GM20431 (cell line): ENCODE data around the gene ISG20L2.

Source experiments
- in situ Hi-C: fragments of 300-500 bp; cut with MseI, MboI; formaldehyde crosslinking; loops from one replicate; pipeline ENCODE4 v1.15.0; 2020; ENCODE audit warnings: low sequenced_read_pairs; ENCODE audit not compliant: unreplicated experiment

ISG20L2 gene

DNA sequence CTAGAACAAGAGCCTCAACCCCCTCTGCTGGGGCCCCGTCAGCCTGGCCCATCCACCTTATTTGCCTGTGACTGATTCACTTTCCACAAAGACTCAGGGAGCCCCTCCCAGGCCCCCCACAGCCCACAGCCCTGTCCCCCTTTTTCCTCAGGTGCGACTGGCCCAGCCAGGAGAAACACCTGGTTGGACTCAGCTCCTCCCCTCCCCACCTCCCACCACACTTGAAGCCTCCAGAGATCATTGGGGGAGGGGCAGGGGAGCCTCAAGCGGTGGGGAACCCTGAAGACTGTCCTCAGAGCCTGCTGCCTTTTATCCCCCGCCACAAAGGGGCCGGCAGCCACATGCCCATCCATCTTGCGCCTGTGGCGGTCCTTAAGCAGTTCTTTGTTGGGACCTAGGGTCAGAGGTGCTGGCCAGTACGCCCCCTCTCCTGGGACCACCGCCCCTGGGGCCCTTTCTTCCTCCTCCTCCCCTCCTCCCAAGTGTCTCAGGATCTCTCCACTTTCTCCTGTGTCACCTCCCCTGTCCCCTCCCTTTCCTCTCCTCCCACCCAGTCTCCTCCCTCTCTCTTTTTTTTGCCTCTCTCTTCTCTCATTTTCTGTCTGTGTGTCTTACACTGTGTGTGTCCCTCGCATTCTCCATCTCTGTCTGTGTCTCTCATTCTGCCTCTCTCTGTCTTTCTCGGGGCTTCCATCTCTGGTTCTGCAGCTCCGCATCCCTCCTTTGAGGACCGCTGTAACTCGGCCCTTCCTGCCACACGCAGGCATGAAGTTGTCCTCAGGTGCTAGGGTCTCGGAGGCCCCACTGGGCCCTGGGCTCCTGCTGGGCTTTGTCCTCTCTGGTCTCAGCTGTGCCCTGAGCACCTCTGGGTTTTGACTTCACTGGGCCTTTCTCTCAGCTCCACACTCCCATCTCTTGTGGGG is 35.4 kb downstream of the ISG20L2 start:
- in situ Hi-C loops, result no loop called here

DNA sequence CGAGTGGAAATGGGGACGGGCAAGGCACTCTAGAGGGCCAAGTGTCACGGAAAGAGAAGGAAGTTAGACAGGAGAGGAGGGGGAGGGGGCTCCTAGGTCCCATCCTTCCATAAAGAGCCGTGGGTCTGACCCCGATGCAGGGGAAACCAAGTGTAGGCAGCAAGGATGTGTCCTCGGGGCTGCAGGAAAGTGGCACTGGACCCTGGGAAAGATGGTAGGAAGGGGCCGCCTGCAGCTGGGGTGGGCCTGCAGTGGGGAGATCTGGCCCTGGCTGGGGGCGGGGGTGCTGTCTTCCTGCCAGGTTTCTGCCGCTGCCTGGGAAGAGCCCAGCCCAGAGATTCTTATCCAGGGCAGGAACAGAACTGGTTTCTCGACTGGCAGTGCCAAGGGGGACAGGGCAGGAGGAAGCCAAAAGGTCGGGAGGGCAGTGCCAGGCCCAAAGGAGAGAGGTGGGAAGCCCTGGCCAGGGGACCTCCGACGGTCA is 36.1 kb downstream of the ISG20L2 start:
- in situ Hi-C loops, result no loop called here

DNA sequence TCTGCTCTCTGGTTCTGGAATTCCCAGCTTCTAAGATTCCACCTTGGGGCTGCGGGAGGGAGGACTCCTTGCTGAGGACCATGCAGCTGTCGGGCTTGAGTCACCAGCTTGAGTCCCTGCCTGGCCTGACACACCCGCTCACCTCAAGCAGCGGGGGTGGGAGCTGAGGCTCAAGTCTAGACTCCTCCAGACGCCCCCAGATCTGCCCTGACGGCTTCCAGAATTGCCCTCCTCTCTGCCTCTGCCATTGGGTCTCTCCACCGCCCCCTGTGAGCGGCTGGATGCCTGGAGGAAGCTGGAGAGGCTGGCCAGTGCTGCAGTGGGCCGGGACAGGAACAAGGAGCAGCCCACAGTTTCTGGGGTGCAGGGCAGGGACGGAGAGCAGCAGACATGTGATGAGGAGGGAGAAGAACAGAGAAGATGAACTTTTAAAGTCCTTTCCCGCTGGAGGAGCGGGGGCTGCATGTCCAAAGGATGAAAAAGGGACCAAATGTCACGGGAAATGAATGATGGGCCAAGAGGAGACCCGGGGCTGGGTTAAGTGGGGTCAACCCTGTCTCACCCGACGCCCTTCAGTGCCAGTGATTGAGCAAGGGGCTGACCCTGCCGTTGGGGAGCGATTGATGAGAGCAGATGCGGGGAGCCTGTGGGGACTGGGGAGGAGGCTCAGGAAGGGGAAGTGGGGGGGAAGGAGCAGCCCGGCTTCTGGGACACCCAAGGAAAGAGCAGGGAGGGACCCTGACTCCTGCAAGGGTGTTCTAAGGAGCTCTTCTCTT is 36.7 kb downstream of the ISG20L2 start:
- in situ Hi-C loops, result no loop called here

DNA sequence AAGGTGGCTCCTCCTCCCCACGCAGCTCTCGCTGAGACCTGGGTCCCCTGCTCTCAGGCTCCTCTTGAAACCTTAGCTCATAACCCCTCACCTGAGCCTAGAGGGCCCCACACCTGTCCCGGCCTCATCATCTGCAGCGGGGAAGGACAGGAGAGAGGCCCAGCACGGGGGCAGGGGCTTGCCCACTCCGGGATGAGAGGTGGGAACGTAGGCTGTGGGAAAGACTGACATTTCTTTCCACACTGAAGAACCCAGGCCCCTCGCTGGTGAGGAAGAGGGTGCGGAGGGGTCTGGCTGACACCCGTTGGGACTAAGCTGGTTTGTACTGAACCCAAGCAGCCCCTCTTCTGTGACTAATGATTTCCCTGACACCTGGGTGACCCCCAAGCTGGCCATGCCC is 37.4 kb downstream of the ISG20L2 start:
- in situ Hi-C loops, result no loop called here

DNA sequence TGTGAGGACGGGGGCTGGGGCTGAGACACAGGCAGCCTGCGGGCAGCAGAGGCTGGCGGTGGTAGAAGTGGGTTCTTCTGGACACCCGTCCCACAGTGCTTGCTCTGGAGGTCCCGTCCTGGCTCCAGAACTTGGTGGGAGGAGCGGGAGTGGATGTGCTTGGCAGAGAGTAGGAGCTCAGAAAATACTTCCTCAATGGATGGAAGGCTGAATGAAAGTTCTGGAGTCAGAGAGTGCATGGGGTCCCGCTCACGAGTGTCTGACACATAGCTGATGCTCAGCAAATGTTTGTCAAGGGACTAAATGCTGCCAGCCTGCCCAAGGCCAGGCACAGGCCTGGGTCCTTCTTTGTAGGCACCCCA is 37.9 kb downstream of the ISG20L2 start:
- in situ Hi-C loops, result no loop called here

DNA sequence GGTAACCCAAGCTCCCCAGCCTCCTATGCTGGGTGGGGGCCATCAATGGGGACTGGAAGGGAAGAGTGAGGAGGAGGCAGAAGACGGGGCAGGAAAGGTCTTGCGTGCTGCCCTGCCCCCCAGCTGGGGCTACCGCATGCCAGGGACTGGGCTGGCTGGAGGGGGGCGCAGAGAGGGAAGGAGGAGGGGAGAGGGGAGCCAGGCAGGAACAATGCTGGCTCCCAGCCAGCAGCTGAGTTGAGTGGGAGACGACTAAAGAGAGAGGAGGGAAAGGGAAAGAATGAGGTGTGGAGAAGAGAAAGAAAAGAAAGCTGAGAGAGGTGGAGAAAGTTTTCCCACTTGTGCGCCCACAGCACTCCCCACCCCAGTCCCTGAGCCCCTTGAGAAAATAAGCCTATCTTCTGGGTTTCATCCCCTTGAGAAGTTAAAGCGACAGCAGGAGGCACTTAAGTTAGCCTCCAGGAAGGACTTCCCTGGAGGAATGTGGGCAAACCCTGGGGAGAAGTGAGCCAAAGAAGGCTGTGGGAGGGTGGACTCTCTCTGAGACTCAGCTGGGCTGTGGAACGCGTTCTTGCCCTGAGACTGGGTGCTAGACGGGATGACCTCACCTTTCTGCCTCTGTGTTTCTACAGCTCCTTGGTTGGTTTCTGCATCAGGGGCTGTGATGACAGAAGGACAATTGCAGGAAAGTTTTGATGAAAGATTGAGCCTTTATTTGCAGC is 38.5 kb downstream of the ISG20L2 start:
- in situ Hi-C loops, result no loop called here

DNA sequence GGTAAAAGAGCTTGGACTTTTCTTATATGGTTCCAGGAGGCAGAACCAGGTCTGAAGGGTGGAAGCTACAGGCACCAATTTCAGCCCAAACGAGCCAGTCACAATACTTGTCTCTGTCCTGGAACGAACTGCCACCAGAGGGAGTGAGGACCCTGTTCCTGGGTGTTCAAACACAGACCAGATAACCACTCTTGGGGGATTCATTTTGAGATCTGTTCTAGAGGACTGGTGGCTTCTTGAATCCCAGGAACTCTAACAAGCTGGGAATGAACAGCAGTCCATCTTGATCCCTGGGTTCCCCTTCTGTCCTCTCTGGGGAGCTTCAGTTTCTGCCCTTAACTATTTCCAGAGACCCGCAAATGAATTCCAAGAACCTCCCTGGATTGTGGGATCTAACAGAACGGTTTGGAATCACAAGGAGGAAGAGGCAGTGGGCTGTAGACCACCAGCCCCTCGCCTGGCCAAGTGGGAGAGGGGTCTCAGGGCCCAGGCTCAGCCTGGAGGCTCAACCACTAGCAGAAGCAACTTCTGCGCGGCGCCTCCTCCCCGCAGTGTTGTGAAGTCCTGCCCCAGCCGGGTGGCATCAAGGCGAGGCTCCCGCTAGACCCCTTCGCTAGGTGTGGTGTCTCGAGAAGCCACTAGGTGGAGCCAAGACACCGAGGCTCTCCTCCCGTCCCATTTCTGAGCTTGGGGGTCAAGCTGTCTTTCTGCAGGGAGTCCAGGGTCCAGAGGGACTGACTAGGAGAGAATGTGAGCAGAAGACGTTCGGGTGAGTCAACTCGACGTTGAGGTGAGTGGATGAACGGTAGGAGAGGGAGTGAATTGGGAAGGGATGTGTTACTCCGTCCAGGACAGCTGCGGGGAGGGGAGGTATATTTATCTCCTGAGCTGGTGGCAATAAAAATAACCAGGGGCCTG is 39.3 kb downstream of the ISG20L2 start:
- in situ Hi-C loops, result no loop called here

DNA sequence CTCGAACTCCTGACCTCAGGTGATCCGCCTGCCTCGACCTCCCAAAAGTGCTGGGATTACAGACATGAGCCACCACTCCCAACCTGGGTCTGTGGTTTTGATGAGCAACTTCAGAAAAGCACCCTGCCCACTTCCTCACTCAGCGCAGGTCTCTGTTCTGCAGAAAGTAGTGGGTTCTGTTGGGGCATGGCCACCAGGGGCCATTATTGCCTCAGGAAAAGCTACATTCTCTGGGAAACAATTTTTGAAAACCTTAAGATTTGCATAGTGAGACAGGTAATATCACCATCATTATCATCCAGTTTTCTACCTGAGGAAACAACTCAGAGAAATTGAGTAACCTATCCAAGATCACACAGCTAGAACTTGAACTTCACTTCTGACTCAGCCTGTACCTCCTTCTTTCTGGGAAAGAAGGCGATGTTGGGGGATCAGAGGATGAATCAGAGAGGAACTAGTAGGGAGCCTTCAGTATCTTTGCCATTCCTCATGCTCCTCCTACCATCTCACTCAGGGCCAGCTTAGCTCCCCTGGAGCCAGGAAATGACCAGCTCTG is 44.3 kb downstream of the ISG20L2 start:
- in situ Hi-C loops, result no loop called here

DNA sequence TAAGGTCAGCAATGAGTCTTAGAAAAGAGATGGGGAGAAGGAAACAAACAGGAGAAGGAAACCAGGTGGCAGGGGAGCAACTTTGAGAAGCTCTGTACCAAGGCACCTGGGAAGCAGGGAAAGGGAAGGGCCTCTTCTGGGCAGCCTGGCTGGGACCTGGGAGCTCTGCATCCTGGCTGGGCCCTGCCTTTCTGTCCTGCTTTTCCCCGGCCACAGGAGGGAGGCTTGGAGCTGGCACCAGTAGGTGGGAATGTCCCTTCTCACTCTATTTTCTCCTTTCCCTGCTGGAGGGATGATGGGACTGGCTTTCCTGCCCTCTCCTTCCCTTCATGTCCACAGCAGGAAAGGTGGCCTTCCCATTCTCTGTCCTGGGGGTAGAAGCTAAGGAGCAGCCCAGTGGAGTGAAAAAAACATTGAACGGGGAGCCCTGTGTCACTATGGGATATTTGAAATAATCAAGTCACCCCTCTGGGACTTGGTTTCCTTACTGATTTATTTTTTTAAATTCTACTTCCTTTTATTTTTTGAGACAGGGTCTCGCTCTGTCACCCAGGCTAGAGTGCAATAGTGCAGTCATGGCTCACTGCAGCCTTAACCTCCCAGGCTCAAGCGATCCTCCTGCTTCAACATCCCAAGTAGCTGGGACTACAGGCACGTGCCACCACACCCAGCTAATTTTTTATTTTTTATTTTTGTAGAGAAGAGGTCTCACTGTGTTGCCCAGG is 46.2 kb downstream of the ISG20L2 start:
- in situ Hi-C loops, result no loop called here

DNA sequence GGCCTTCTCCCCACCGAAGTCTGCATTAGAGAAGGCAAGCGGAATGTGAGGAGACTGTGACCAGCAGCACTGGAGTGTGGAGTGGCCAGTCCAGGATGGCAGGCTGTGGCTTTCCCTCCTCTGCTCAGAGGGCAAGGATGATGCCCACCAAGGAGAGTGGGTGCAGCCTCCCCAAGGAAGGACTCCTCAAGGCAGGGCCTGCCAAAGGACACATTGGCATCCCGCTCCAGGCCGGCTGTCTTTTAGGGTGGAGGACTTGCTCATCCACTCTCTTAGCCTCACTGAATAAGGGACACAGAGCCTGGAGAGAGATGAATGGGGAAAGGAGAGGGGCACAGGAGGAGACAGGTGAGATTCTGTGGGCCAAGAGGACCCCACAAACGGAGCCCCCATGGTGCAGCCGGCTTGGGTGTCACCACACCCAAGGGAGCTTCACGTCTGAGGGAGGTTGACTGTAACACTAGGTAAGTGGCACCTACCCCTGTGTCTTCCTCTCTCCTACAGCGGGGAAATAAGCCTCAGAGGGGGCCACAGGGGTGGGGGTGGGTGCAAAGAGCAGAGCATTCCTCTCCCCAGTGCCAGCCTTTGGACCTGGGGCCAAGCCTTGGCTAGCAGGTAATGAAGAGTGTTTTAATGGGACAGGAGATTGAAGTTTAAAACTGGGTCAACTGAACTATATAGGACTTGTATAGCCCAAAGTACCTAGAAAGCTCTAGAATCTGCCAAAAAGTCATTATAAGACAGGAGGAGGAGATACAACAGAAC is 47.2 kb downstream of the ISG20L2 start:
- in situ Hi-C loops, result no loop called here

DNA sequence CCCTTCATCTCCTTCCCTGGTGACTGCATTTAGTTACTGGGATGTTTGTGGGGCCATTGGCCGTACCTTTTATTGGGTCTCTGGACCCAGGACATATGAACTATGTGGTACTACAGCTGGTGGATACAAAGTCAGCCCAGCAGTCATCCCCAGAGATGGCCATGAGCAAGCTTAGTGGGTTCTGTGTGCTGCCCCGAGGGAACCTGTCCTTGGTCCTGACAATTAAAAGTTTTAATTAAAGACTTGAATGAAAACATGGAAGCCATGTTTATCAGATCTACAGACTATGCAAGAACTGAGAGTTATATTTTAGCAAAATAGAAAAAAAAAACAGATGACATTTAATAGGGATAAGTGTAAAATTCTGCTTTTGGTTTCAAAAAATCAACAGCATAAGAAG is 48.5 kb downstream of the ISG20L2 start:
- in situ Hi-C loops, result no loop called here

DNA sequence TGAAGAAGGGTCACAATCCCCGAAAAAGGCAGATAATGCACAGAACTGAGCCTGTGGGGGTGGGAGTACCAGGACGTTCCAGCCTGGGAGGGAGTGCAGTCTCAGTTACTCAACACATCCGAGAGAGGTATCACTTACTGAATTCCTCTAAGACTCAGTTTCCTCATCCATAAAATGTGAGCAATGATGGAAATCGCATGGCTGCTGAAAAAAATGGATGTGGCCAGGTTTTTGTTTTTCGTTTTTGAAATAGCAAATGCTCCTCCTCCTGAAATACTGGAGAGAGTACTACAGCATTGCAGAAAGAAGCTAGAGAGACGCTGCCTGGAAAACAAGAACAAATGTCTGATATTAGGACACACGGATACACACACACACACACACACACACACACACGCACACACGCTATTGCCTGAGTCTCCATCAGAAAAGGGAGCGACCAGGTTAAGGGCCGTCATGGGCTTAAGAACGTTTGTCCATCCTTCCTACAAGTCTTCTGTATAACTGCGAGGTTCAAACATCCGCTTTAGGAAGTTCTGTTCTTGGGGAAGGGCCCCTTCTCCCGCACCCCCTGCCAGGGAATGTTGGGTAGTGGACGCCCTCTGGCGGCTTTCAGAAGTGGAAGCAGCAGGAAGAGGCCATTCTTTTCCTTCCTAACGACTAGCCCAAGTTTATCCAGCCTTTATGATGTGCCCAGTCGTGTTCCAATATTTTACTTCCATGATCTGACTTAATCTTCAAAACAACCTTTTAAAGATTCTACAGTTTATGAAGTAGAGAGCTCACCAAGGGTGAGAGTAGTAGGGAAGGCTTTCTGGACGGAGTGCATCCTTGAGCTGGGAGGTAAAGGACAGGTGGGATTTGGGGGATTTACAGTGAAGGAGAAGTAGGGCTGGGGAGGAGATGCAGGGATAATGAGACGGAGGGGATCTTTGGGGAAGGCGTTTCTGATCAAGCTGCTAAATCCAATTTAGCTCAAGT is 50.7 kb downstream of the ISG20L2 start:
- in situ Hi-C loops, result no loop called here

DNA sequence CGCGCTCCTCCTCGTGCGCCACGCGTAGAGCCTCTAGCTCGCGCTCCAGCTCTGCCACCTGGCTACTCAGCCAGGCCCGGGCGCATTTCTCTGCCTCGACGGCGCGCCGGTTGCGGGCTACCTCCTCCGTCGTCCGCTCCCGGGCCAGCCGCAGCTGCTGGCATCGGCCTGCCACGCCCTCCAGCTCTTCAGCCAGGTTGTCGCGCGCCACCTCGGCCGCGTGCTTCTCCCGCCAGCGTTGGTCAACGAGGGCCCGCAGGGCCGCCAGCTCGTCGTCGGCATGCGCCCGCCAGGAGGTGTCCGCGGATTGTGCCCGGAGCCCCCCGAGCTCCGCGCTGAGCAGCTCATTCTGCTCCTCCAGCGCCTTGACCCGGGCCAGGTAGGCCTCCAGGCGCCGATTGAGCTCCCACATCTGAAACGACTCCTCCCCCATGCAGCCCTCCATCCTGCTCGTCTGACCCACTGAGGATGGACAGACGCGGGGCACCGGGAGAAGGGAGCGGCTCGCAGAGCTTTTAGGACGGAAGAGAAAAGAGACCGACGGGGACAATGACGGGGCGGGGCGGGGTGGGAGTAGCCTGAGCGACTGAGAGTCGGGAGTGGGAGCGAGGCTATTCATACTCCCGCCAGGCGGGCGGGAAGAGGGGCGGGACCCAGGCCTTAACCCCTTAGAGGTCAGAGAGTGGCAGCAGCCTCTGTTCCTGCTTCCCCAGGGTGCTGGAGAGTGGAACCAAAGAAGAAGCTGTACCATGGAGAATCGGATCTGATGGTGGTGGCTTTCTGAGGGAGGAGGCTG is 51.5 kb downstream of the ISG20L2 start, which contains the start of gene NES:
TSS of gene NES (minus strand) at position 588 of the 796 bp plus-strand sequence. CDS start at position 445, 143 bp downstream.
- in situ Hi-C loops, result no loop called here

DNA sequence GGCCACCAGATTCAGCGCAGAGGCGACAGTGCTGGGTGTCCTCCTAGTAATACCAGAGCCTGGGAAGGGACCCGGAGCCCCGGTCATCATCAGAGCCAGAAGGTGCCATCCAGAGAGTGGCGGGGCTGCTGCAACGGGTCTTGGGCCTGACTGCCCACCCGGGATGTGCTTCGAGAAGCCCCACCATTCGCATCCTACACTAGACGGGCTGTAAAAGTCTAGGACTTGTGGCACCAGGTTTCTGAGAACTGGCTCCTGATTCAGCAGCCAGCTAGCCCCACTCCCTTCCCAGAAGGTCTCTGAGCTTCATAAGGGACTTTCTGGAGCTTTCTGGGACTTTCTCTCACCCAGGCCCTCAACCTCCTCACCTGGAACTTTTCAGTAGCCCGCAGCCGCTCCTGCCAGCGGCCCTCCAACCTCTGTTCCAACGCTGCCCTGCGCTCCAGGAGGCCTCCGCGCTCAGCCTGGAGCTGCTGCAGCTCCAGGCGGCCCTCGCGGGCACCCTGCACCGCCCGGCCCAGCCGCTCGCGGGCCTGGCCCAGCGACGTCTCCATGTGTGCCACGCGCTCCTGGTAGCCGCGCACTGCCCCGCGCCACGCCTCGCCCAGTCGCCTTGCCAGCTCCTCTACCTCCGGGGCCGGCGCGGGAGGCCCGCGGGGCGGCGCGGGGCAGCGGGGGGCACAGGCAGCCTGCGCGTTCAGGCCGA is 52.3 kb downstream of the ISG20L2 start:
- in situ Hi-C loops, result no loop called here
